VCaP (cell line): ENCODE data around the gene TAF11L8.
"Not testable (repeated sequence)": the region's sequence is repeated elsewhere in the genome, so short reads cannot be mapped to it uniquely, and the experiment has no call there.

Experiments
- H3K27ac ChIP-seq: fragments of 450-650 bp; 2 replicates; pipeline ENCODE4 v1.5.1; 2017
- CTCF ChIP-seq: fragments of 450-650 bp; conservative IDR thresholded peaks from 2 replicates; pipeline ENCODE4 v1.5.1; 2017; ENCODE audit warnings: mild to moderate bottlenecking, moderate library complexity

Gene TAF11L8

GRCh38 chr5:17590860-17591259, at the start of gene TAF11L8:
TSS of gene TAF11L8 (minus strand) at chr5:17590960.
- not testable (repeated sequence) for H3K27ac ChIP-seq

GRCh38 chr5:17634160-17634559, 43.4 kb upstream of the TAF11L8 start, which contains the start of gene TAF11L14:
TSS of gene TAF11L14 (plus strand) at chr5:17634460.
- TF ChIP-seq CTCF = no peak
- no peak within 1 kb of the TSS for H3K27ac ChIP-seq

GRCh38 chr5:17631788-17632187, 41.0 kb upstream of the TAF11L8 start, which contains the start of gene TAF11L13:
TSS of gene TAF11L13 (plus strand) at chr5:17632088.
- H3K27ac ChIP-seq = not testable (repeated sequence)

- H3K27ac ChIP-seq = no peak overlapping the region
- TF ChIP-seq CTCF = no peak
These were observed 34.9 kb upstream of the TAF11L8 start for GRCh38 chr5:17625686-17626085.

GRCh38 chr5:17620627-17621026, 29.9 kb upstream of the TAF11L8 start:
- H3K27ac ChIP-seq = no peak overlapping the region
- no peak; the same call in 1 of the 2 replicates for TF ChIP-seq CTCF

- no peak for TF ChIP-seq CTCF
- H3K27ac ChIP-seq = no peak overlapping the region
These were observed 28.6 kb upstream of the TAF11L8 start for GRCh38 chr5:17619354-17619753.

- no peak for TF ChIP-seq CTCF
- H3K27ac ChIP-seq = no peak overlapping the region
These were observed 24.3 kb upstream of the TAF11L8 start for GRCh38 chr5:17614872-17615605.

- H3K27ac ChIP-seq = not testable (repeated sequence)
These were observed 19.3 kb upstream of the TAF11L8 start, which contains the start of gene TAF11L12 for GRCh38 chr5:17610092-17610491. TSS of gene TAF11L12 (plus strand) at chr5:17610392.

- H3K27ac ChIP-seq = not testable (repeated sequence)
These were observed 16.7 kb upstream of the TAF11L8 start for GRCh38 chr5:17607461-17607860.

- no peak overlapping the region for H3K27ac ChIP-seq
- TF ChIP-seq CTCF = no peak
These were observed 14.2 kb upstream of the TAF11L8 start for GRCh38 chr5:17604951-17605350.

GRCh38 chr5:17603880-17604279, 13.1 kb upstream of the TAF11L8 start, which contains the start of gene TAF11L11:
TSS of gene TAF11L11 (plus strand) at chr5:17604183.
- H3K27ac ChIP-seq = not testable (repeated sequence)

GRCh38 chr5:17597728-17598127, 7.0 kb upstream of the TAF11L8 start, which contains the start of gene TAF11L10:
TSS of gene TAF11L10 (minus strand) at chr5:17597828.
- H3K27ac ChIP-seq = not testable (repeated sequence)

- not testable (repeated sequence) for H3K27ac ChIP-seq
These were observed 3.5 kb upstream of the TAF11L8 start, which contains the start of gene TAF11L9 for GRCh38 chr5:17594255-17594654. TSS of gene TAF11L9 (minus strand) at chr5:17594394.

- H3K27ac ChIP-seq = not testable (repeated sequence)
These were observed 5.1 kb downstream of the TAF11L8 start, which contains the start of gene TAF11L7 for GRCh38 chr5:17585658-17586057. TSS of gene TAF11L7 (minus strand) at chr5:17585758.
